Fibroblast of lung (primary cell): ENCODE measurements around the gene ZNF804A.

Experiments used
- CTCF ChIP-seq, 2 donors: IDR thresholded peaks in 1 of 2; conservative IDR thresholded peaks in 1 of 2; 1 replicate in 1 of 2; 2 replicates in 1 of 2; pipeline ENCODE4 v1.5.1; 2011 to 2012; ENCODE audit warnings: low read length in 2 of 2, control low read depth in 1 of 2, inconsistent platforms in 1 of 2, low read depth in 1 of 2, mild to moderate bottlenecking in 1 of 2
- EZH2 ChIP-seq: IDR thresholded peaks from 2 replicates; pipeline ENCODE4 v1.5.1; 2012; ENCODE audit warnings: low read length, control low read depth, mild to moderate bottlenecking; ENCODE audit errors: missing control alignments

- no peak for TF ChIP-seq CTCF (conservative IDR thresholded peaks at IDR 0.05 in 1 of 2, IDR thresholded peaks at IDR 0.05 in 1 of 2; ENCODE audit: low read depth in 1 of 2, low read length in 2 of 2)
- no peak for TF ChIP-seq EZH2
Observed at GRCh38 chr2:184554736-184555135, 43.6 kb upstream of the ZNF804A start.
